ENCODE results near the gene VRK3. TPM values are rescaled to one million over a fixed set of nuclear protein-coding genes. Genes with fewer than 3 reads are reported as not detected.

Gene VRK3
- total and polyA plus RNA-seq, 4 donors, result 16.2 to 23.6 (median 20.3) TPM

DNA sequence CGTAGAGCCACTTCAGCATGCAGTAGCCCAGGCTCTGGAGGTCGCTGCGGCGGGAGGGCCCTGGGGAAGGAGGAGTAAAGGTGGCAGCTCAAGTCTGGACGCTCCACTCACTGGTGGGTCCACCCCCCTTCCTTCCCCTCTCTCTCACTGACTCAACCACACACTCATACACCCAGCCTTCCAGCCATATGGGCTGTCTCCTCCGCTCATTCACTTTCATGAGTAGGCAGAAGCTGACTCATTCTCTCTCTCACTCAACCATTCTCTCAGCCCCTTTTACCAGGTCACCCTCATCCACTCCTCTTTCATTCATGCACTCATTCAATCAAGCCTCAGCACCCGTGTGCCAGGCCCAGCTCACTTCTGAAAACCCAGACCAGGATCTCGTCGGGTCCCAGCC is 36.7 kb downstream of the VRK3 start:
- Histone ChIP-seq H3K27me3 (ENCODE audit: control insufficient read depth in 4 of 4, insufficient read depth in 4 of 4, low read length in 3 of 4) (no peaks in the 10 kb centered on the region), H3K4me3 (ENCODE audit: low read depth in 1 of 3, low read length in 3 of 3) (no peak overlapping the region), H3K4me1 (ENCODE audit: control insufficient read depth in 4 of 4, insufficient read depth in 4 of 4, low read length in 3 of 4) (no peaks in the 10 kb centered on the region), H3K36me3 (ENCODE audit: control insufficient read depth in 4 of 4, insufficient read depth in 3 of 4, low read depth in 1 of 4, low read length in 3 of 4) (peaks cover 7 to 66% (median 53%) of the 10 kb centered on the region in 4 donors), H3K27ac (ENCODE audit: low read depth in 1 of 2, low read length in 2 of 2) (no peak overlapping the region), H3K9ac (ENCODE audit: low read depth in 1 of 2, low read length in 2 of 2) (no peak overlapping the region), H3K9me3 (ENCODE audit: control insufficient read depth in 4 of 4, low read length in 3 of 4) (no peaks in the 10 kb centered on the region)
- 94% methylated on average over 9 of the region's 9 CpGs for WGBS
- no peak for DNase-seq (ENCODE audit: low spot score)
- TF ChIP-seq YY1 (IDR thresholded peaks at IDR 0.05) (no peak), TAF1 (conservative IDR thresholded peaks at IDR 0.05) (no peak), HNF4A (conservative IDR thresholded peaks at IDR 0.05) (no peak), GABPA (IDR thresholded peaks at IDR 0.05 in 1 of 2, conservative IDR thresholded peaks at IDR 0.05 in 1 of 2) (no peak), EGR1 (IDR thresholded peaks at IDR 0.05; ENCODE audit: low read depth in 2 of 2) (no peak), RXRA (IDR thresholded peaks at IDR 0.05) (no peak), FOXA1 (IDR thresholded peaks at IDR 0.05) (no peak), SP1 (IDR thresholded peaks at IDR 0.05) (no peak), NR2F2 (IDR thresholded peaks at IDR 0.05) (no peak), JUND (IDR thresholded peaks at IDR 0.05) (no peak), FOXA2 (IDR thresholded peaks at IDR 0.05) (no peak), RAD21 (IDR thresholded peaks at IDR 0.05) (no peak), HNF4G (IDR thresholded peaks at IDR 0.05) (no peak)
- TF ChIP-seq, protein P1, sequence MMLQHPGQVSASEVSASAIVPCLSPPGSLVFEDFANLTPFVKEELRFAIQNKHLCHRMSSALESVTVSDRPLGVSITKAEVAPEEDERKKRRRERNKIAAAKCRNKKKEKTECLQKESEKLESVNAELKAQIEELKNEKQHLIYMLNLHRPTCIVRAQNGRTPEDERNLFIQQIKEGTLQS (IDR thresholded peaks at IDR 0.05), result no peak
- TF ChIP-seq, protein P2, sequence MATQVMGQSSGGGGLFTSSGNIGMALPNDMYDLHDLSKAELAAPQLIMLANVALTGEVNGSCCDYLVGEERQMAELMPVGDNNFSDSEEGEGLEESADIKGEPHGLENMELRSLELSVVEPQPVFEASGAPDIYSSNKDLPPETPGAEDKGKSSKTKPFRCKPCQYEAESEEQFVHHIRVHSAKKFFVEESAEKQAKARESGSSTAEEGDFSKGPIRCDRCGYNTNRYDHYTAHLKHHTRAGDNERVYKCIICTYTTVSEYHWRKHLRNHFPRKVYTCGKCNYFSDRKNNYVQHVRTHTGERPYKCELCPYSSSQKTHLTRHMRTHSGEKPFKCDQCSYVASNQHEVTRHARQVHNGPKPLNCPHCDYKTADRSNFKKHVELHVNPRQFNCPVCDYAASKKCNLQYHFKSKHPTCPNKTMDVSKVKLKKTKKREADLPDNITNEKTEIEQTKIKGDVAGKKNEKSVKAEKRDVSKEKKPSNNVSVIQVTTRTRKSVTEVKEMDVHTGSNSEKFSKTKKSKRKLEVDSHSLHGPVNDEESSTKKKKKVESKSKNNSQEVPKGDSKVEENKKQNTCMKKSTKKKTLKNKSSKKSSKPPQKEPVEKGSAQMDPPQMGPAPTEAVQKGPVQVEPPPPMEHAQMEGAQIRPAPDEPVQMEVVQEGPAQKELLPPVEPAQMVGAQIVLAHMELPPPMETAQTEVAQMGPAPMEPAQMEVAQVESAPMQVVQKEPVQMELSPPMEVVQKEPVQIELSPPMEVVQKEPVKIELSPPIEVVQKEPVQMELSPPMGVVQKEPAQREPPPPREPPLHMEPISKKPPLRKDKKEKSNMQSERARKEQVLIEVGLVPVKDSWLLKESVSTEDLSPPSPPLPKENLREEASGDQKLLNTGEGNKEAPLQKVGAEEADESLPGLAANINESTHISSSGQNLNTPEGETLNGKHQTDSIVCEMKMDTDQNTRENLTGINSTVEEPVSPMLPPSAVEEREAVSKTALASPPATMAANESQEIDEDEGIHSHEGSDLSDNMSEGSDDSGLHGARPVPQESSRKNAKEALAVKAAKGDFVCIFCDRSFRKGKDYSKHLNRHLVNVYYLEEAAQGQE (IDR thresholded peaks at IDR 0.05), result no peak
- TF ChIP-seq, protein P3, sequence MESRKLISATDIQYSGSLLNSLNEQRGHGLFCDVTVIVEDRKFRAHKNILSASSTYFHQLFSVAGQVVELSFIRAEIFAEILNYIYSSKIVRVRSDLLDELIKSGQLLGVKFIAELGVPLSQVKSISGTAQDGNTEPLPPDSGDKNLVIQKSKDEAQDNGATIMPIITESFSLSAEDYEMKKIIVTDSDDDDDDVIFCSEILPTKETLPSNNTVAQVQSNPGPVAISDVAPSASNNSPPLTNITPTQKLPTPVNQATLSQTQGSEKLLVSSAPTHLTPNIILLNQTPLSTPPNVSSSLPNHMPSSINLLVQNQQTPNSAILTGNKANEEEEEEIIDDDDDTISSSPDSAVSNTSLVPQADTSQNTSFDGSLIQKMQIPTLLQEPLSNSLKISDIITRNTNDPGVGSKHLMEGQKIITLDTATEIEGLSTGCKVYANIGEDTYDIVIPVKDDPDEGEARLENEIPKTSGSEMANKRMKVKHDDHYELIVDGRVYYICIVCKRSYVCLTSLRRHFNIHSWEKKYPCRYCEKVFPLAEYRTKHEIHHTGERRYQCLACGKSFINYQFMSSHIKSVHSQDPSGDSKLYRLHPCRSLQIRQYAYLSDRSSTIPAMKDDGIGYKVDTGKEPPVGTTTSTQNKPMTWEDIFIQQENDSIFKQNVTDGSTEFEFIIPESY (IDR thresholded peaks at IDR 0.05), result no peak
- TF ChIP-seq, protein P4, sequence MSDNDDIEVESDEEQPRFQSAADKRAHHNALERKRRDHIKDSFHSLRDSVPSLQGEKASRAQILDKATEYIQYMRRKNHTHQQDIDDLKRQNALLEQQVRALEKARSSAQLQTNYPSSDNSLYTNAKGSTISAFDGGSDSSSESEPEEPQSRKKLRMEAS (IDR thresholded peaks at IDR 0.05), result no peak
- TF ChIP-seq, protein P5, sequence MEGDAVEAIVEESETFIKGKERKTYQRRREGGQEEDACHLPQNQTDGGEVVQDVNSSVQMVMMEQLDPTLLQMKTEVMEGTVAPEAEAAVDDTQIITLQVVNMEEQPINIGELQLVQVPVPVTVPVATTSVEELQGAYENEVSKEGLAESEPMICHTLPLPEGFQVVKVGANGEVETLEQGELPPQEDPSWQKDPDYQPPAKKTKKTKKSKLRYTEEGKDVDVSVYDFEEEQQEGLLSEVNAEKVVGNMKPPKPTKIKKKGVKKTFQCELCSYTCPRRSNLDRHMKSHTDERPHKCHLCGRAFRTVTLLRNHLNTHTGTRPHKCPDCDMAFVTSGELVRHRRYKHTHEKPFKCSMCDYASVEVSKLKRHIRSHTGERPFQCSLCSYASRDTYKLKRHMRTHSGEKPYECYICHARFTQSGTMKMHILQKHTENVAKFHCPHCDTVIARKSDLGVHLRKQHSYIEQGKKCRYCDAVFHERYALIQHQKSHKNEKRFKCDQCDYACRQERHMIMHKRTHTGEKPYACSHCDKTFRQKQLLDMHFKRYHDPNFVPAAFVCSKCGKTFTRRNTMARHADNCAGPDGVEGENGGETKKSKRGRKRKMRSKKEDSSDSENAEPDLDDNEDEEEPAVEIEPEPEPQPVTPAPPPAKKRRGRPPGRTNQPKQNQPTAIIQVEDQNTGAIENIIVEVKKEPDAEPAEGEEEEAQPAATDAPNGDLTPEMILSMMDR (IDR thresholded peaks at IDR 0.05; ENCODE audit: low read depth, low read length, missing input control), result no peak

Data from liver (tissue), 9 donors.